ENCODE results near the gene CYB561. TPM values are rescaled to one million over a fixed set of nuclear protein-coding genes. Genes with fewer than 3 reads are reported as not detected.

CYB561 gene
- polyA plus RNA-seq, 3 donors: 5.2 to 11.8 (median 8.3) TPM

DNA sequence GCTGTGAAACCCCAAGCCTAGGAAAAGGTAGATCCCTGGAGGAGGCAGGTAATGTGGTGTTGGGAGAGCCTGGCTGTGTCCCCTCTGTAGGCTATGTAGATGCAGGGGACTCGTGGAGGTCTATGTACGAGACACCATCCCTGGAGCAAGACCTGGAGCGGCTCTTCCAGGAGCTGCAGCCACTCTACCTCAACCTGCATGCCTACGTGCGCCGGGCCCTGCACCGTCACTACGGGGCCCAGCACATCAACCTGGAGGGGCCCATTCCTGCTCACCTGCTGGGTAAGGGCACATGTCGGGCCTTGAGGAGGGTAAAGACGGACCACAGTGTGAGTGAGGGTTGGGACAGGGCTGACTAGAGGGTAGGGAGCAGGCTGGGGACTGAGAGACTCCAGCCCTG lies 42.7 kb upstream of the CYB561 start:
- TF ChIP-seq, protein P1, sequence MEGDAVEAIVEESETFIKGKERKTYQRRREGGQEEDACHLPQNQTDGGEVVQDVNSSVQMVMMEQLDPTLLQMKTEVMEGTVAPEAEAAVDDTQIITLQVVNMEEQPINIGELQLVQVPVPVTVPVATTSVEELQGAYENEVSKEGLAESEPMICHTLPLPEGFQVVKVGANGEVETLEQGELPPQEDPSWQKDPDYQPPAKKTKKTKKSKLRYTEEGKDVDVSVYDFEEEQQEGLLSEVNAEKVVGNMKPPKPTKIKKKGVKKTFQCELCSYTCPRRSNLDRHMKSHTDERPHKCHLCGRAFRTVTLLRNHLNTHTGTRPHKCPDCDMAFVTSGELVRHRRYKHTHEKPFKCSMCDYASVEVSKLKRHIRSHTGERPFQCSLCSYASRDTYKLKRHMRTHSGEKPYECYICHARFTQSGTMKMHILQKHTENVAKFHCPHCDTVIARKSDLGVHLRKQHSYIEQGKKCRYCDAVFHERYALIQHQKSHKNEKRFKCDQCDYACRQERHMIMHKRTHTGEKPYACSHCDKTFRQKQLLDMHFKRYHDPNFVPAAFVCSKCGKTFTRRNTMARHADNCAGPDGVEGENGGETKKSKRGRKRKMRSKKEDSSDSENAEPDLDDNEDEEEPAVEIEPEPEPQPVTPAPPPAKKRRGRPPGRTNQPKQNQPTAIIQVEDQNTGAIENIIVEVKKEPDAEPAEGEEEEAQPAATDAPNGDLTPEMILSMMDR (IDR thresholded peaks at IDR 0.05): no peak
- H4K20me1 ChIP-seq (ENCODE audit: insufficient read depth, low read length): no peaks in the 10 kb centered on the region
- 95% methylated on average over 8 of the region's 10 CpGs for WGBS (ENCODE audit: insufficient coverage)
- no peak overlapping the region for H3K27ac Mint-ChIP-seq
- H3K79me2 ChIP-seq (ENCODE audit: insufficient read depth, low read length): no peaks in the 10 kb centered on the region
- H3K4me3 ChIP-seq (replicated peaks in 1 of 3; ENCODE audit: low read depth in 2 of 3, low read length in 3 of 3): no peak overlapping the region
- intact Hi-C loops (cut with micrococcal nuclease): no loop called here
- H3K9me3 Mint-ChIP-seq: no peaks in the 10 kb centered on the region
- no peak overlapping the region for H3K4me2 ChIP-seq (replicated peaks; ENCODE audit: extremely low read depth, low read length, poor library complexity, severe bottlenecking)
- no peaks in the 10 kb centered on the region for H3K36me3 ChIP-seq (replicated peaks in 1 of 2; ENCODE audit: control insufficient read depth in 1 of 2, insufficient read depth in 2 of 2, low read length in 2 of 2)
- H3K27ac ChIP-seq (ENCODE audit: low read depth in 1 of 2, low read length in 2 of 2): no peak overlapping the region
- no peak overlapping the region for H3K9ac ChIP-seq (ENCODE audit: insufficient read depth, low read length, poor library complexity, severe bottlenecking)
- H3K27me3 Mint-ChIP-seq (ENCODE audit: low read depth in 3 of 3): peaks cover 0 to 16% (median 9%) of the 10 kb centered on the region in 3 donors
- H3K4me1 Mint-ChIP-seq: no peaks in the 10 kb centered on the region
- H3K4me1 ChIP-seq (ENCODE audit: control insufficient read depth in 1 of 2, insufficient read depth in 2 of 2, low read length in 2 of 2): no peaks in the 10 kb centered on the region
- no peak overlapping the region for H3K4me3 Mint-ChIP-seq
- no peaks in the 10 kb centered on the region for H3K36me3 Mint-ChIP-seq
- H3K27me3 ChIP-seq (ENCODE audit: control insufficient read depth in 2 of 2, insufficient read depth in 2 of 2, low read length in 2 of 2): no peaks in the 10 kb centered on the region
- no peak overlapping the region for H2AFZ ChIP-seq (ENCODE audit: insufficient read depth, low read depth, low read length, poor library complexity, severe bottlenecking)
- no peak for DNase-seq
- no peaks in the 10 kb centered on the region for H3K9me3 ChIP-seq (replicated peaks in 1 of 2; ENCODE audit: control insufficient read depth in 1 of 2, insufficient read depth in 1 of 2, low read length in 2 of 2)

DNA sequence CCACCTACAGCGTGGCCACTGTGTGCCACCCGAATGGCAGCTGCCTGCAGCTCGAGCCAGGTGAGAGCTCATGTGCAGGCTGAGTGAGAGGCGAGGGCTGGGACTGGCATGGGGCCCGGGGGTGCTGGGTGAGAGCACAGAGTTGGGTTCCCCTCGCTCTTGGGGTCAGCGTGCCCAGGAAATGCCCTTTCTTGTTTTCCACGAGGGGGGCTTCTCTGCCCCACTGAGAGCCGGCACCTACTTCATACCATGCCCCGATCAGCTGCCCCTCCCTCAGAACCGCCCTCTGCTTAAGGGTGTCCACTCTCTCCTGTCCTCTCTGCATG lies 40.9 kb upstream of the CYB561 start:
- no peaks in the 10 kb centered on the region for H3K4me1 Mint-ChIP-seq
- no peak overlapping the region for H2AFZ ChIP-seq (ENCODE audit: insufficient read depth, low read depth, low read length, poor library complexity, severe bottlenecking)
- TF ChIP-seq, protein P1 (IDR thresholded peaks at IDR 0.05): no peak

More for the DNA sequence above, 40.9 kb upstream of the CYB561 start:
- Histone ChIP-seq H3K4me1 (ENCODE audit: control insufficient read depth in 1 of 2, insufficient read depth in 2 of 2, low read length in 2 of 2) (no peaks in the 10 kb centered on the region), H3K9ac (ENCODE audit: insufficient read depth, low read length, poor library complexity, severe bottlenecking) (no peak overlapping the region), H3K27me3 (ENCODE audit: control insufficient read depth in 2 of 2, insufficient read depth in 2 of 2, low read length in 2 of 2) (no peaks in the 10 kb centered on the region), H4K20me1 (ENCODE audit: insufficient read depth, low read length) (no peaks in the 10 kb centered on the region), H3K4me2 (replicated peaks; ENCODE audit: extremely low read depth, low read length, poor library complexity, severe bottlenecking) (no peak overlapping the region), H3K4me3 (replicated peaks in 1 of 3; ENCODE audit: low read depth in 2 of 3, low read length in 3 of 3) (no peak overlapping the region), H3K27ac (ENCODE audit: low read depth in 1 of 2, low read length in 2 of 2) (no peak overlapping the region), H3K79me2 (ENCODE audit: insufficient read depth, low read length) (no peaks in the 10 kb centered on the region), H3K9me3 (replicated peaks in 1 of 2; ENCODE audit: control insufficient read depth in 1 of 2, insufficient read depth in 1 of 2, low read length in 2 of 2) (no peaks in the 10 kb centered on the region), H3K36me3 (replicated peaks in 1 of 2; ENCODE audit: control insufficient read depth in 1 of 2, insufficient read depth in 2 of 2, low read length in 2 of 2) (no peaks in the 10 kb centered on the region)
- 90% methylated on average over 9 of the region's 11 CpGs for WGBS (ENCODE audit: insufficient coverage)
- Mint-ChIP-seq H3K4me3 (no peak overlapping the region), H3K27me3 (ENCODE audit: low read depth in 3 of 3) (peaks cover 0 to 14% (median 7%) of the 10 kb centered on the region in 3 donors), H3K9me3 (no peaks in the 10 kb centered on the region), H3K36me3 (no peaks in the 10 kb centered on the region), H3K27ac (no peak overlapping the region)
- intact Hi-C loops (cut with micrococcal nuclease): no loop called here
- DNase-seq: no peak
